Sigmoid colon (tissue), 7 donors: Measurements from ENCODE around the gene SPTBN4. TPM values are rescaled to one million over a fixed set of nuclear protein-coding genes. Genes with fewer than 3 reads are reported as not detected.

Experiments
- DNase-seq: peaks from one replicate; pipeline ENCODE4 v3.0.0-alpha.2; 2019
- H3K27ac ChIP-seq, 4 donors: fragments of 200-600 bp; sonication (generic); one replicate each; pipeline ENCODE4 v1.5.1; 2016 to 2019; ENCODE audit warnings: mild to moderate bottlenecking in 1 of 4
- H3K27me3 ChIP-seq, 3 donors: fragments of 200-600 bp; sonication (generic); one replicate each; pipeline ENCODE4 v1.5.1; 2019; ENCODE audit warnings: mild to moderate bottlenecking in 1 of 3
- H3K36me3 ChIP-seq, 4 donors: fragments of 200-600 bp; sonication (generic); one replicate each; pipeline ENCODE4 v1.5.1; 2016 to 2019
- H3K4me1 ChIP-seq, 4 donors: fragments of 200-600 bp; sonication (generic); one replicate each; pipeline ENCODE4 v1.5.1; 2017 to 2019
- H3K4me3 ChIP-seq, 4 donors: fragments of 200-600 bp; sonication (generic); one replicate each; pipeline ENCODE4 v1.5.1; 2017 to 2019; ENCODE audit warnings: mild to moderate bottlenecking in 2 of 4, moderate library complexity in 1 of 4
- H3K9me3 ChIP-seq, 4 donors: fragments of 200-600 bp in 3 of 4; sonication (generic) in 3 of 4; one replicate each; pipeline versions ENCODE4 v1.5.1 to v1.6.1; 2013 to 2019
- EP300 ChIP-seq, 4 donors: sonication (generic); formaldehyde crosslinking; IDR thresholded peaks; one replicate each; pipeline ENCODE4 v1.6.1; 2017; ENCODE audit warnings: antibody characterized with exemption in 4 of 4
- POLR2A ChIP-seq, 2 donors: fragments of 450-650 bp; IDR thresholded peaks; one replicate each; pipeline ENCODE4 v1.6.1; 2016; ENCODE audit warnings: antibody characterized with exemption in 2 of 2, mild to moderate bottlenecking in 2 of 2, moderate library complexity in 2 of 2
- POLR2AphosphoS5 ChIP-seq, 4 donors: sonication (generic); formaldehyde crosslinking; IDR thresholded peaks; one replicate each; pipeline ENCODE4 v1.6.1; 2017; ENCODE audit warnings: antibody characterized with exemption in 4 of 4
- WGBS, 2 donors: extraction: QIAGEN DNeasy Blood & Tissue Kit; methylation state at CpG; one replicate each; pipeline ENCODE4 v1.1.7; 2013; 5-methylcytosine and 5-hydroxymethylcytosine counted together
- intact Hi-C: fragments of 100-400 bp; cut with DNase I; formaldehyde crosslinking; loops from one replicate; pipeline ENCODE4 v1.15.1; 2023
- polyA plus RNA-seq, 3 donors: library from polyadenylated mRNA; stranded (reverse); fragments of 200-250 nt; gene quantifications; one replicate each; pipeline ENCODE4 v1.2.3, GENCODE V29; 2013
- total RNA-seq, 4 donors: library from RNA; depleted of rRNA; stranded (reverse); fragments of >200 nt; gene quantifications; one replicate each; pipeline ENCODE4 v1.1.0, GENCODE V29; 2016
- TF ChIP-seq, protein P1 (sequence below), 4 experiments: fragments of 450-650 bp in 3 of 4; fragments of 200-600 bp in 1 of 4; IDR thresholded peaks; one replicate each; pipeline ENCODE4 v1.5.1; 2016 to 2019; ENCODE audit warnings: antibody characterized with exemption in 4 of 4, mild to moderate bottlenecking in 3 of 4, moderate library complexity in 2 of 4
- donor health status: healthy with polysubstance abuse.
- donor health status: Bipolar disorder and iron deficiency.
- donor health status: healthy.

Gene SPTBN4
- total and polyA plus RNA-seq, 7 donors, result 0.23 to 5.0 (median 1.8) TPM; not detected in 1

DNA sequence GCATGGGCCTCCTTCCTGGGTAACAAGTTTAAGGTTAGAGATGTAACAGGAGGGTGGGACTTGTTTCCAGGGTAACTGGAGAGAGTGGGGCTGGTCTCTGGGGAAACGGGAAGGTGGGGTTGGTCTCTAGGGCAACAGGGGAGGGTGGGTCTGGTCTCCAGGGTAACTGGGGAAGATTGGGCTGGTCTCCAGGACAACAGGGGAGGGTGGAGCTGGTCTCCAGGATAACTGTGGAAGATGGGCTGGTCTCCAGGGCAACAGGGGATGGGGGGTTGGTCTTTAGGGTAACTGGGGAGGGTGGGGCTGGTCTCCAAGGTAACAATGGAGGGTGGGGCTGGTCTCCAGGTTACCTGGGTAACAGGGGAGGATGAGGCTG lies 36.5 kb downstream of the SPTBN4 start:
- Histone ChIP-seq H3K27ac (no peak overlapping the region), H3K4me1 (no peaks in the 10 kb centered on the region), H3K4me3 (no peak overlapping the region), H3K9me3 (no peaks in the 10 kb centered on the region), H3K27me3 (no peaks in the 10 kb centered on the region), H3K36me3 (no peaks in the 10 kb centered on the region)
- intact Hi-C loops, result no loop called here
- 8 to 33% methylated on average over 1 of the region's 1 CpG for WGBS, 2 donors
- no peak for TF ChIP-seq EP300 (IDR thresholded peaks at IDR 0.05)
- TF ChIP-seq, protein P1, sequence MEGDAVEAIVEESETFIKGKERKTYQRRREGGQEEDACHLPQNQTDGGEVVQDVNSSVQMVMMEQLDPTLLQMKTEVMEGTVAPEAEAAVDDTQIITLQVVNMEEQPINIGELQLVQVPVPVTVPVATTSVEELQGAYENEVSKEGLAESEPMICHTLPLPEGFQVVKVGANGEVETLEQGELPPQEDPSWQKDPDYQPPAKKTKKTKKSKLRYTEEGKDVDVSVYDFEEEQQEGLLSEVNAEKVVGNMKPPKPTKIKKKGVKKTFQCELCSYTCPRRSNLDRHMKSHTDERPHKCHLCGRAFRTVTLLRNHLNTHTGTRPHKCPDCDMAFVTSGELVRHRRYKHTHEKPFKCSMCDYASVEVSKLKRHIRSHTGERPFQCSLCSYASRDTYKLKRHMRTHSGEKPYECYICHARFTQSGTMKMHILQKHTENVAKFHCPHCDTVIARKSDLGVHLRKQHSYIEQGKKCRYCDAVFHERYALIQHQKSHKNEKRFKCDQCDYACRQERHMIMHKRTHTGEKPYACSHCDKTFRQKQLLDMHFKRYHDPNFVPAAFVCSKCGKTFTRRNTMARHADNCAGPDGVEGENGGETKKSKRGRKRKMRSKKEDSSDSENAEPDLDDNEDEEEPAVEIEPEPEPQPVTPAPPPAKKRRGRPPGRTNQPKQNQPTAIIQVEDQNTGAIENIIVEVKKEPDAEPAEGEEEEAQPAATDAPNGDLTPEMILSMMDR (IDR thresholded peaks at IDR 0.05), result no peak
- TF ChIP-seq POLR2AphosphoS5 (IDR thresholded peaks at IDR 0.05), result no peak
- TF ChIP-seq POLR2A (IDR thresholded peaks at IDR 0.05), result no peak
- no peak for DNase-seq

DNA sequence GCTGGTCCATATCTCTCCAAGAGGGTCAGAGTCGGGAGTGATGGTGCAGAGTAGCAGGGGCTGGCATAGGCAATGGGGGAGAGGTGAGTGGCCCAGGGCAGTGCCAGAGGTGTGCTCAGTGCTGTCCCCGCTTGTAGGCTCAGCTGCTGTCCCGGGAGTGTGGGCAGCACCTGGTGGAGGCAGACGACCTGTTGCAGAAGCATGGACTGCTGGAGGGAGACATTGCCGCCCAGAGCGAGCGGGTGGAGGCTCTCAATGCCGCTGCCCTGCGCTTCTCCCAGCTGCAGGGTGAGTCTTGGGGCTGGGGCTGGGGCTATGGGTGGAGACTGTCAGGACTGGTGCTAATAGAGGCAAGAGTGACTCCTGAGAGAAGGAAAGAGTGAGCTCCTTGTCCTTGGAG lies 39.3 kb downstream of the SPTBN4 start:
- intact Hi-C loops, result no loop called here
- TF ChIP-seq, protein P1 (IDR thresholded peaks at IDR 0.05), result no peak
- TF ChIP-seq POLR2A (IDR thresholded peaks at IDR 0.05) (no peak), EP300 (IDR thresholded peaks at IDR 0.05) (no peak), POLR2AphosphoS5 (IDR thresholded peaks at IDR 0.05) (no peak)
- WGBS, 2 donors, result 40 to 70% methylated on average over 9 of the region's 9 CpGs

GRCh38 chr19:40507892-40508291 lies 41.1 kb downstream of the SPTBN4 start:
- Histone ChIP-seq H3K9me3 (no peaks in the 10 kb centered on the region), H3K4me3 (no peak overlapping the region), H3K4me1 (peaks cover 0 to 7% (median 7%) of the 10 kb centered on the region in 4 donors), H3K27me3 (peaks cover 7 to 11% (median 9%) of the 10 kb centered on the region in 3 donors), H3K36me3 (no peaks in the 10 kb centered on the region), H3K27ac (no peak overlapping the region)
- TF ChIP-seq POLR2AphosphoS5 (IDR thresholded peaks at IDR 0.05), result no peak
- no peak for TF ChIP-seq EP300 (IDR thresholded peaks at IDR 0.05)
- no peak for TF ChIP-seq POLR2A (IDR thresholded peaks at IDR 0.05)
- TF ChIP-seq, protein P1 (IDR thresholded peaks at IDR 0.05), result no peak
- no peak for DNase-seq
- WGBS, 2 donors, result 64 to 73% methylated on average over 2 of the region's 2 CpGs
- intact Hi-C loops, result no loop called here

More for the DNA sequence above, 39.3 kb downstream of the SPTBN4 start:
- Histone ChIP-seq H3K4me1 (no peaks in the 10 kb centered on the region), H3K27me3 (no peaks in the 10 kb centered on the region), H3K36me3 (no peaks in the 10 kb centered on the region), H3K9me3 (no peaks in the 10 kb centered on the region), H3K4me3 (no peak overlapping the region), H3K27ac (no peak overlapping the region)
- DNase-seq, result no peak

DNA sequence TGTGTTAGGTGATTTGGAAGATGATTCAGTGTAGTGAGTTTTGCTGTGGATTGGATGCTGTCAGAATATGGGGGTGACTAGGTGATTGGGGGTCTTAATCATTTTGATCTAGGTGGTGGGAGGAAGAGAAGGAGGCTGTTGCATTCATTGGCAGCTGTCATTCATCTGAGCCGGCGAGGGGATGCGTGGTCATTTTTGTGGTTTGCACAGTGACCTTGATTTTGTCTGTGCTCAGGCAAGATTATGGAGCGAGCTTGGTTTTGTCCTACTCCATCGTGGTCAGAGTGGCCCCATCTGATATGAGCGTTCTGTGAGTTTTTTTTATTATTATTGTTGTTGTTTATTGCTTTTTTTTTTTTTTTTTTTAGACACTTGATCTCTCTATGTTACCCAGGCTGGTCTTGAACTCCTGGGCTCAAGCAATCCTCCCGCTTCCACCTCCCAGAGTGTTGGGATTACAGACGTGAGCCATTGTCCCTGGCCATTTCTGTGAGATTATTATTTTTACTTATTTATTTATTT lies 42.0 kb downstream of the SPTBN4 start:
- DNase-seq, result no peak
- Histone ChIP-seq H3K27me3 (peaks cover 14 to 21% (median 18%) of the 10 kb centered on the region in 3 donors), H3K4me1 (peaks cover 0 to 12% (median 11%) of the 10 kb centered on the region in 4 donors), H3K9me3 (no peaks in the 10 kb centered on the region), H3K4me3 (no peak overlapping the region), H3K27ac (no peak overlapping the region), H3K36me3 (no peaks in the 10 kb centered on the region)
- 81 to 87% methylated on average over 8 of the region's 8 CpGs for WGBS, 2 donors
- intact Hi-C loops, result no loop called here
- TF ChIP-seq POLR2AphosphoS5 (IDR thresholded peaks at IDR 0.05) (no peak), EP300 (IDR thresholded peaks at IDR 0.05) (no peak), POLR2A (IDR thresholded peaks at IDR 0.05) (no peak)
- TF ChIP-seq, protein P1 (IDR thresholded peaks at IDR 0.05), result no peak
